Effector CD4-positive, alpha-beta T cell (primary cell): ENCODE data around the gene RPIA.
"Not testable (repeated sequence)": the region's sequence is repeated elsewhere in the genome, so short reads cannot be mapped to it uniquely, and the experiment has no call there.

Experiments
- DNase-seq: peaks from one replicate; pipeline ENCODE4 v3.0.0-alpha.2; 2020

The RPIA gene

DNA sequence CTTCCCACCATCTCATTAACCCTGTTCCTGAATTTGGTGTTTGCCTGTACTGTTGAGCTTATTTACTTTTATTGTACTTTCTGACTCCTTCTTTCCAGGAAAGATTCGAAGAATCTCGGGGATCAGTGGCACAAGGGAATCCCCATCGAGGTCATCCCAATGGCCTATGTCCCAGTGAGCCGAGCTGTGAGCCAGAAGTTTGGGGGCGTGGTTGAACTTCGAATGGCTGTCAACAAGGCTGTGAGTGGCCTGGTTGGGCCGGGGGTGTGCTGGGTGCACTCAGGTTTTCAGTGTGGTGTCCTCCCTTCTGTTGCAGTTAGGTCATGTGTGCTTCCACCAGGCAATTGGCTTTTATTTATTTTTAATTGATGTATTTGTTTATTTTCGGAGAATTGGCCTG, 45.0 kb downstream of the RPIA start:
- no peak for DNase-seq

DNA sequence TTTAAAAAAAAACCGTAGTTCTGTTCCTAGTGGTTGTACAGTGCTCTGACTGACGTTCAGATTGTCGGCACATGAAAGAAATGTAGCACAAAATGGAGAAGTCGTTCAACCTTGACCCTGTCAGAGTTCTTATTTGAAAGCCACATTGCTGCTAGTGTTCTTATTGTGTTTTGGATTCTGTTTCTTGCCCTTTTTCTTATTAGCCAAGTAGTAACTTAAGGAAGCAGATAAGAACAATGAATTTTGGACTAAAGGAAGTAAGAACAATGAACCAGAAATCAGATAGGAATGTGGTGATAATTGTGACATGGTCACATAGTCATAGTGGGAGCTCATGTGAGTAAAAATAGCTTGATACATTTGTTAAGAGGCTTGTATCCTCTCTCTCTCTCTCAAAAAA, 45.9 kb downstream of the RPIA start:
- no peak for DNase-seq

GRCh38 chr2:88738271-88738670, 46.8 kb downstream of the RPIA start:
- DNase-seq: no peak

DNA sequence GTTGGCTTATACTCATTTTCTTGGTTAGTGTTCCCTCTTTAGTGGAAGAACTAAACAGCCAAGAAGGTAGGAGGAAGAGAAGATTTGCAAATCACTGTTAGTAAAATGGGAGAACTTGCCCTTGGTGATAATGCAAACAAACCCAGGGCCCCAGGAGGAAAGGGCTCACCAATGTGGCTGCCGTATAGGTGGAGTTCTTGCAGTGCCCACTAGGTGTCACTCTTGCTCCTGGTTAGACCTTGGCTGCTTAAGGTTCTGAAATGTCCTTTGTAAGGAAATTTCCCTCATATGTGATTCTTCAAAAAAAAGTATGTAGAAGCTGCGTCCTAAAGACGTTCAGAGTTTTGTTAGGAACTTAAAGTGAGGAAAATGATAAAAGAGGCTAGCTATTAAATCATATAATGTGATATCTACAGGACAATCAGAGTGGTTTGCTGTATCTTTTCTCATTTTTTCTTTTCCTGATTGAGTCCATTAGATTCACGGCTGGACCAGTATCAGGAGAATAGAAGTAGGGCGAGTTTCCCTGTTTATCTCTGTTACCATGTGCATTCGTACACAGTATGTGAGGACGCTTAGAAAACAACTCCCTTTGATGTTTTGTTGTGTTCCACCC, 48.6 kb downstream of the RPIA start:
- DNase-seq: peak; percentile 61

DNA sequence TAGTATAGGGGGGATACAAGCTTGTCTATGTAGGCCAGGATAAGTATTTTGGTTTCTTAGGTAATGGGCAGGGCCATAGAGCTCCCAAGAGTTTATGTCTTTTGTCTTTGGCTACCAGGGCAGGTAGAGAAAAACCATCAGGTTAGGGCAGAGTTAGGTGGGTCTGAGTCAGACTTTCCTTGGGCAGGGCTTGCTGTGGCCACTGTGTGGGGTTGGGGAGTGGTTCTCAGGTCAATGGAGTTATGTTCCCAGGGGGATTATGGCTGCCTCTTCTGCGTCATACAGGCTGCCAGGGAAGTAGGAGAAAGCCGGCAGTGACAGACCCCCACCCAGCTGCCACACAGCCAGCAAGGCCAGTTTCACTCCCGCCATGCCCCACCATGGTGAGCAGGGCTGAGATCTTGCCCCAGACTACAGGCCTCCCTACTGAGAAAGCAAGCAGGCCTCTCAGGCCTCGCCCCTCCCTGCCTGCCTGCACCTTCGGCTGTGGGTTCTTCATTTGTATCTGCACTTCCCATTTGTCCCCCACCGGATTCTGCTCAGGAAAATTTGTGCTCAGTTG, 55.5 kb downstream of the RPIA start:
- DNase-seq: no peak

- DNase-seq: no peak
Observed at GRCh38 chr2:88747990-88748389, 56.5 kb downstream of the RPIA start.

DNA sequence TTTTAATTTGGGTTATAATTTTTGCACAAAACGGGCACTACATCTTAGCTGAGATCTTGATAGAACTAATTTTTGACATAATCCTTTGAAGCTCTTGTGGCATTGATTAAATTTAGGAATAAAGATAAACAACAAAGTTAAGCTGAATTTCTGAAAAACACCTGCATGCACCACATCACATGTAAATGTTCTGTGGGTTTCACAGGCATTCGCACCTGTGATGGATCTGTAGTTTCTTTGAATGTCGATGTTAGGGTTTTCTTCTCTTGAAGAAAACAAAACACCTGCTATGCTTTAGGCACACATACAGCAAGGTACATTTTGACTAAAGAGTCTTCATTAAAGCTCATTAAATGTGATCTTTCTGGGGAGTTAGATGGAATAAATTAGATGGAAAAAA, 60.3 kb downstream of the RPIA start:
- DNase-seq: no peak

- DNase-seq: no peak
Observed at GRCh38 chr2:88753833-88754584, 62.5 kb downstream of the RPIA start.

GRCh38 chr2:88754585-88755320, 63.3 kb downstream of the RPIA start:
- no peak for DNase-seq

DNA sequence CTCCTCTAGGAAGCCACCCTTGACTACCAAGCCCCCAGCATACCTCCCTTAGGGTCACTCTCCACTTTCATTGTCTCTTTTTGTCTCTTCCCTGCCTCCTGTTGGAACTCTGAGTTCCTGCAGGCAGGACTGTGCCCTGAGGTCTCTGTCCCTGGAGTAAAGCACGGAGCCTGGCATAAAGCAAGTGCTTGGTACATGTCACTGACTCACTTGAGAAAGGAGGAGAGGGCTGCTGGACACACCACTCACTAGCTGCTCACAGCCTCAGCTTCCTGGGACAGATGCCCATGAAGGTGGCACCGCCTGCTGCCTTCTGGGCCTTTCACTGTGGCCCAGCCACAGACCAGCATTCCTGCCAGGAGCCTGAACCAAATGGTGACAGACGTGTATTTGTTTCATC, 64.4 kb downstream of the RPIA start:
- DNase-seq: no peak

GRCh38 chr2:88757025-88757424, 65.6 kb downstream of the RPIA start:
- DNase-seq: no peak

GRCh38 chr2:88758702-88759101, 67.2 kb downstream of the RPIA start:
- not testable (repeated sequence) for DNase-seq

GRCh38 chr2:88760819-88761598, 69.5 kb downstream of the RPIA start:
- DNase-seq: no peak

DNA sequence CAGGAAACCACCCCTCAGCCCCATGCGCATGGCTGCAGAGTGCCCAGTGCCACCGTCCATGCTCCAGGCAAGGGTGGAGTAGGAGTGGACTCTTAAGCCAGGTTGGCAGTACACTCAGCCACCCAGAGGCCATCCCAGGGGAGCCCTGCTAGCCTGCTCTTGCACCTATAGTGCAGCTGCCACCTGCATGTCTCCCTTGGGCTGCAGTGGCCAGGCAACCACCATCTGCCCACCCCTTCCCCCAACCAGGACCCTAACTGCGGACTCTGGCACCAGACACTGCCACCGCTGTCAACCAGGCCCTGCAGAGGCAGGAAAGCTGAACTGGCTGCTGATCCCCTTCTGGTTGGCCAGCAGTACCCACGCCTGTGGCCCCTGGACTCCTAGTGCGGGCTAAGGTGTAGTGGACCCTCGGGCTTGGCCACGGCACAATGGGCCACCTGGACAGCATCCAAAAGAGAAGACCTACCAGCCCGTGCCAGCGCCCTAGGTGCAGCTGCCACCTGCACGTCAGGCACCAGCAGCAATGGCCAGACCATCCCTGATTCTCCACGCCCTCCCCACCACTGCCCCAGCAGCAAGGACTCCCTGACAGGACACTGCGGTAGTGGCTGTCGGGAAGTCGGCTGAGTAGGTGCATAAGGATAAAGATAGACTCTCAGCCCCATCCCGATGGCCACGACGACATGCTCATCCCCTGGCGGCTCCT, 72.8 kb downstream of the RPIA start:
- DNase-seq: no peak

DNA sequence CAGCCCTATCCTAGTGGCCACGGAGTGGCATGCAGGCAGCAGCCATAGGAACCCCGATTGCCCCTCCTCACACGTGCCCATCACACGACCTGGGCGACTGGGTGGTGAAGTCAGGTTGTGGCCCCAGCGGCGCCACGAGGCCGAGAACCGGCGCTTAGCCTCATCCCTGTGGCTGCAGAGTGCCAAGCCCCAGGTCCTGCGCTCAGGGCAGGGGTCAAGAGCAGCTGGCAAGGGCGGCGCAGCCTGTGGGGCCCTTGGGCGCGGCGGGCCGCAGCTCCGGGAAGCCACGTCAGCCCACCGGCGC, 73.3 kb downstream of the RPIA start:
- no peak for DNase-seq

DNA sequence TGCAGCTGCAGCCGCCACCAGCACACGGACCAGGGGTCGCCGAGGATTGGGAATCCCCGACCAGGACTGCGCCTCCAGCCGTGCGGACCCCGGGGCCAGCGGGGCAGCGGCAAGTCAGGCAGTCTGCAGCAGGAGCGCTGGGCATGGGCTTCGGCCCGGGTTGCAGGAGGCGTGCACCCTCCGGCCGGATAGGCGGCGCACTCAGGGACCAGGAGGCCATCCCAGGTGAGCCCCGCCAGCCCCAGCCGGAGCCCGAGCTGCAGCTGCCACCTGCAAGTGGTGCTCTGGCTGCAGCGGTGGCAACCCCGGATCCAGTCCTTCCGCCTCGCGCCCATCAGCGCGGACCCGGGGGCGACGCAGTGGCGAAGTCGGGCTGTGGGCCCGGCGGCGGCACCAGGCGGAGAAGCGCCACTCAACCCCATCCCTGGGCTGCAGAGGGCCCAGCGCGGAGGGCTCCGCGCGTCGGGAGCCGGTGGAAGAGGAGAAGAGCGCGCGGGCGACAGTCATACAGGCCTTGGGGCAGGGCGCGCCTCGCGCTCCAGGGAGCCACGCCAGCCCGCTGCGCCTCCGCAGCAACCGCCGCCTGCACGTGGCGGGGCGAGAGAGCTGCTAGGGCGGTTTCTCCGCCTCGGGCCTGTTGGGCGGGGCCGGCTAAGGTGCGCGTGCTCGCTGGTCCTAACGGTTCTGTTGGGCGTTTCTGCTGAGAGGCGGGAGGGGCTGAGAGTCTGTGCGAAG, 73.8 kb downstream of the RPIA start:
- DNase-seq: no peak

- DNase-seq: not testable (repeated sequence)
Observed at GRCh38 chr2:88765889-88766481, 74.5 kb downstream of the RPIA start.

GRCh38 chr2:88770016-88770415, 78.5 kb downstream of the RPIA start:
- no peak for DNase-seq

DNA sequence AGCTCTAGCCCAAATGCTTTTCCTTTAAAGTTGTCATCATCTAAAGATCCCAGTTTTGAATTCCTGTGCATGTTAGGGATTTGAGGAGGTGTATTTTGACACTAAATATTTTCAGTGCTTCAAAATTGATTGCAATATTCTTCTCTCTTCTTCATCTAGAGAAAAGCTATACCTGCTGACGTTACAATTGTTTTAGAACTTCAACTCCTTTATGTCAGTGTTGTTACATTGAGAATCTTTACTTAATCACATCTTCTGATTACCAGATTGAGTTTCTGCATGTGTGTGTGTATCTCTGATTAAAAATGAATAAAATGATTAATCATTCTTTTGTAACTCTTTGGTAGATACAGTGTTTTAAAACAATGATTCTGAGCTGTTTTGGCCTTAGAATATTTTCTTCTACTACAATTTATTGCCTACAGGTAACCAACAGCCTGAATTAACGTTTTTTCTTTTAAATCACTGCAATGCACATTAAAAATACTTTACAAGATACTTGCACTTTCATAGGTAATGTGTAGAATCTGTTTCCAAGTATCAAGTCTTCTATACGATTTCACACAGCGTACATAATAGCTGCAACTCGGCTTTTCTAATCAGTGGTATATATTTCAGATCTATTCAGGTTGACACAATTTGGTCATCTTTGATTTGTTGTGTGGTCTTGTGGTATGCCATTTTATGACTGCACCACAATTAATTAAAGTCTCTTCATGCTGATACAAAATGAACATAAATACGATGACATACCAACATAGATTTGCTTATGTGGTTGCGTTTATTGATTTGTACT, 82.0 kb downstream of the RPIA start:
- not testable (repeated sequence) for DNase-seq

- not testable (repeated sequence) for DNase-seq
Observed at GRCh38 chr2:88789213-88789612, 97.7 kb downstream of the RPIA start.
